ENCODE data around the gene SAMD4B.
A peak's percentile ranks its signal among the peaks of the same experiment; 100 is the strongest.

The SAMD4B gene

DNA sequence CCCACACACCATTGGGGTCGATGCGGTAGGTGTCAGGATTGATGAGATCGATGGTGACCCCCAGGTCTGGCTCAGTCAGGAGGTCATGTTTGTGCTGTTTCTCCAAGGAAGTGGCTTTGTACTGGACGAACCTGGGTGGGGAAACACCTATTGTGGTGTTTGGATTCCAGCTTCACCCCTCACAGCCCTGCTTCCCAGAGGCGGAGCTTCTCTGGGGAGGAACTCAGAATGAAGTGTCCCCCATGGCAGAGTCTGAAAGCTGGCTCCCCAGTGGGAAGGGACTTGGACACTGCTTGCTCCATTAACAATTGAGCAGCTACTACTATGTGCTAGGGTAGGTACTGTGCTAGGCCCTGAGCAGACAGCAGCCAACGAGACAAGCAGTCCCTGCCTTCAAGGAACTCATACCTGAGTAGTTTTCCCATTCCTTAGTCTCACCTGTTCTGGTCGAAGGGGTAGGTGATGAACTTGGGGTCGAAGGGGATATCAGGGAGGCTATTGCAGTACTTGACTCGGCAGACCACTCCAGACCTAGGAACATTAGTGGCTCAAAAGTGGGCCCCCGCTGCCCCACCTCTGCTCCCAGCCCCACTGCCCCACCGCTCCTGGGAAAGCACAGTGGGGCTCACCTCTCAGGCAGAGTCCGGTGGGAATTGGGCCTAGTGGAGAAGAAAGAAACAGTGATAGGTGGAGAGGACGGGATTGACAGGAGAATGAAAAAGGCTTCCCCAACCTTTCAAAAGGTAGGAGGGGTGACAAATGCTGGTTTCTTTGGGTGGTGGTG lies 47.6 kb downstream of the SAMD4B start:
- no peak for TF ChIP-seq CTCF (IDR thresholded peaks at IDR 0.05)
- peak overlapping the region; percentile 93 to 99 for H3K4me3 ChIP-seq (ENCODE audit: low read depth in 1 of 2, low read length in 1 of 2)
- no peaks in the 10 kb centered on the region for H3K27me3 ChIP-seq
- H3K4me1 ChIP-seq (ENCODE audit: control insufficient read depth in 1 of 2, insufficient read depth in 1 of 2, low read depth in 1 of 2, low read length in 1 of 2) = peaks cover 21 to 27% of the 10 kb centered on the region in 2 experiments
- H3K36me3 ChIP-seq = peaks cover 64% of the 10 kb centered on the region
- no peaks in the 10 kb centered on the region for H3K9me3 ChIP-seq
- H3K27ac ChIP-seq = peak overlapping the region; percentile 96

- Histone ChIP-seq H3K4me1 (ENCODE audit: control insufficient read depth in 1 of 2, insufficient read depth in 1 of 2, low read depth in 1 of 2, low read length in 1 of 2) (peaks cover 21 to 27% of the 10 kb centered on the region in 2 experiments), H3K27ac (peak overlapping the region; percentile 96)
Measured at GRCh38 chr19:39390451-39390750, 48.2 kb downstream of the SAMD4B start.

DNA sequence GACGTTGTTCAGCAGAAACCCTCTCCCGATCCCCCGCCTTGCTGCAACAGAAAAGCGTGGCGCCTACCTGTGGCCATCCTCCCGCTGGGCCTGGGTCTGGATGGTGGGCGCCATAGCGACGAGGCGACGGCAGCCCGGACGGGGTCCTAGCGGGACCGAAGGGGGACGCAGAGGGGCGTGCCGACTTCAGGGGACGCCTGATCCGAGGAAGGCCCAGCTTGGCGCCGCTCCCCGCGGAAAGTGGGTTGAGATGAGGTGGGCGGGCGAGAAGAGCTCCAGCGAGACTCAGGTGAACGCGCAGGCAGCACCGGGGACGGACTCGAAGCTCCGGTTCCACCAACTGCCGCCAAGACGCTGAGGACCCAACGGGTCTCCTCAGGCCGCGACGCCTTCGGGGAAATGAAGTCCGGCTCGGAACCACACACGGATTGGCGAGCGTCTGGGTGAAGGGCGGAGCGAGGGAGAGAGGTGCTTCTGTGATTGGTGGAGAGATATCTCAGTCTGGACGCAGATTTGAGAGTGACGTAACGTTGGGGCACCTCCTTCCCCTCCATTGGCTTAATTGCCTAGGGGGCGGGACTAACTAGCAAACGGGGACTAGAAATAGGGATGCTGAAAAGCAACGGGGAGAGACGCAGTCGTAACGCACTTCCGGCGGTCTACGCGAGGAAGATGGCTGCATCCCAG lies 48.7 kb downstream of the SAMD4B start, which contains the start of the genes MED29 and PAF1:
Gene MED29, plus strand, starts transcription at position 628 of the 687 bp plus-strand sequence. Its CDS starts 45 bp downstream, at position 673.
Gene PAF1, minus strand, starts transcription at position 356 of the 687 bp plus-strand sequence. Its CDS starts 242 bp downstream, at position 114.
- Histone ChIP-seq H3K4me3 (ENCODE audit: low read depth in 1 of 2, low read length in 1 of 2) (peak within 1 kb of the TSS; percentile 93 to 99), H3K27me3 (no peaks in the 10 kb centered on the region), H3K4me1 (ENCODE audit: control insufficient read depth in 1 of 2, insufficient read depth in 1 of 2, low read depth in 1 of 2, low read length in 1 of 2) (peaks cover 21 to 27% of the 10 kb centered on the region in 2 experiments), H3K36me3 (peaks cover 61% of the 10 kb centered on the region), H3K27ac (peak within 1 kb of the TSS; percentile 96), H3K9me3 (no peaks in the 10 kb centered on the region)
- TF ChIP-seq CTCF (IDR thresholded peaks at IDR 0.05) = peak; percentile 56

More at GRCh38 chr19:39390451-39390750, 48.2 kb downstream of the SAMD4B start:
- Histone ChIP-seq H3K36me3 (peaks cover 64% of the 10 kb centered on the region), H3K27me3 (no peaks in the 10 kb centered on the region), H3K9me3 (no peaks in the 10 kb centered on the region), H3K4me3 (ENCODE audit: low read depth in 1 of 2, low read length in 1 of 2) (peak overlapping the region; percentile 93 to 99)
- no peak for TF ChIP-seq CTCF (IDR thresholded peaks at IDR 0.05)

GRCh38 chr19:39397360-39398296 lies 55.4 kb downstream of the SAMD4B start:
- H3K4me1 ChIP-seq (ENCODE audit: control insufficient read depth in 1 of 2, insufficient read depth in 1 of 2, low read depth in 1 of 2, low read length in 1 of 2) = peaks cover 56 to 57% of the 10 kb centered on the region in 2 experiments
- TF ChIP-seq CTCF (IDR thresholded peaks at IDR 0.05) = peak; percentile 98
- peak overlapping the region; percentile 98 for H3K27ac ChIP-seq
- H3K36me3 ChIP-seq = peaks cover 27% of the 10 kb centered on the region
- H3K4me3 ChIP-seq (ENCODE audit: low read depth in 1 of 2, low read length in 1 of 2) = peak overlapping the region; percentile 67 to 74
- H3K27me3 ChIP-seq = no peaks in the 10 kb centered on the region
- no peaks in the 10 kb centered on the region for H3K9me3 ChIP-seq

- Histone ChIP-seq H3K9me3 (no peaks in the 10 kb centered on the region), H3K27ac (peak overlapping the region; percentile 98), H3K27me3 (no peaks in the 10 kb centered on the region), H3K4me3 (ENCODE audit: low read depth in 1 of 2, low read length in 1 of 2) (peak overlapping the region; percentile 67 to 74), H3K4me1 (ENCODE audit: control insufficient read depth in 1 of 2, insufficient read depth in 1 of 2, low read depth in 1 of 2, low read length in 1 of 2) (peaks cover 55 to 56% of the 10 kb centered on the region in 2 experiments), H3K36me3 (peaks cover 26% of the 10 kb centered on the region)
- peak; percentile 26 for TF ChIP-seq CTCF (IDR thresholded peaks at IDR 0.05)
Measured at GRCh38 chr19:39398297-39398864, 56.2 kb downstream of the SAMD4B start.
